ENCODE results near the gene MBP. TPM values are rescaled to one million over a fixed set of nuclear protein-coding genes. Genes with fewer than 3 reads are reported as not detected.
A peak's percentile ranks its signal among the peaks of the same experiment; 100 is the strongest.
"Not testable (repeated sequence)": the region's sequence is repeated elsewhere in the genome, so short reads cannot be mapped to it uniquely, and the experiment has no call there.

MBP gene
- total and polyA plus RNA-seq, 2 of the 4 experiments (the other 2 are of a cell fraction) = 0.72 to 0.90 TPM

- in situ Hi-C loops (cut with MboI; ENCODE audit: low sequenced_read_pairs); DNase-seq; H3K4me2 ChIP-seq (ENCODE audit: low read depth, low read length); CTCF ChIA-PET; H2BK15ac ChIP-seq (ENCODE audit: low read depth, low read length); H3K4me1 ChIP-seq (ENCODE audit: control insufficient read depth, insufficient read depth, low read length); H3K27ac ChIP-seq (ENCODE audit: insufficient read depth, low read length); H2BK120ac ChIP-seq (ENCODE audit: low read depth, low read length); H3K36me3 ChIP-seq (ENCODE audit: control insufficient read depth, insufficient read depth, low read length); H3K18ac ChIP-seq (ENCODE audit: low read depth, low read length); H3K79me1 ChIP-seq (ENCODE audit: low read depth in 1 of 2, low read length in 2 of 2); H3K9me3 ChIP-seq (ENCODE audit: control insufficient read depth, insufficient read depth, low read length); intact Hi-C loops (cut with micrococcal nuclease); ATAC-seq (ENCODE audit: low read depth); H4K5ac ChIP-seq (ENCODE audit: low read depth, low read length); H3K14ac ChIP-seq (replicated peaks; ENCODE audit: low read depth, low read length); H3K56ac ChIP-seq (ENCODE audit: extremely low read depth, insufficient read depth, low read length); H2AK5ac ChIP-seq (ENCODE audit: low read depth, low read length); BruUV-seq (replicated peaks); H3K9ac ChIP-seq (ENCODE audit: low read depth, low read length); H3K23ac ChIP-seq (ENCODE audit: low read depth, low read length); H3K4ac ChIP-seq (ENCODE audit: low read depth, low read length); H2AK9ac ChIP-seq (replicated peaks; ENCODE audit: low read depth, low read length, poor library complexity); H3K9me1 ChIP-seq (ENCODE audit: insufficient read depth, low read length); H2AFZ ChIP-seq (replicated peaks; ENCODE audit: low read length, poor library complexity); H4K8ac ChIP-seq (ENCODE audit: low read depth in 2 of 2, low read length in 2 of 2); H2BK20ac ChIP-seq (ENCODE audit: low read depth, low read length); POLR2A ChIA-PET (ENCODE audit: unreplicated experiment); H3K27me3 ChIP-seq (ENCODE audit: control insufficient read depth, insufficient read depth, low read length); H4K20me1 ChIP-seq (ENCODE audit: insufficient read depth, low read length); H4K91ac ChIP-seq (ENCODE audit: insufficient read depth, low read depth, low read length); dilution Hi-C loops (cut with HindIII; ENCODE audit: low sequenced_read_pairs, unreplicated experiment); H3K4me3 ChIP-seq (ENCODE audit: insufficient read depth, low read depth, low read length): not testable (repeated sequence)
- H2BK5ac ChIP-seq (ENCODE audit: low read depth, low read length, poor library complexity, severe bottlenecking) = peak overlapping the region; percentile 54
Observed at GRCh38 chr18:77018650-77019049, 113.9 kb downstream of the MBP start.

Measured in IMR-90 (cell line).